H1 (cell line): ENCODE measurements around the gene FHIT. TPM values are rescaled to one million over a fixed set of nuclear protein-coding genes. Genes with fewer than 3 reads are reported as not detected.

Source experiments
- CTCF ChIA-PET: fragments of 300-600 bp; sonication (Branson Sonifier 250); formaldehyde crosslinking; loops from one replicate; lab custom pipeline; 2021; ENCODE audit not compliant: partially characterized antibody; lab: Charles Lee
- POLR2A ChIA-PET: fragments of 300-600 bp; sonication (Branson Sonifier 250); formaldehyde crosslinking; loops from one replicate; lab custom pipeline; 2021; ENCODE audit warnings: inconsistent platforms; ENCODE audit not compliant: partially characterized antibody; lab: Charles Lee
- DNase-seq, 2 experiments: peaks; one replicate each; pipeline versions ENCODE4 v3.0.0 to v3.0.0-alpha.2; 2010 to 2022; ENCODE audit warnings: low spot score in 2 of 2, low read depth in 1 of 2, mixed read lengths in 1 of 2
- FAIRE-seq: peaks from 2 replicates; lab custom pipeline; 2011; peaks lifted over from hg19 to GRCh38; lab: Jason Lieb, UNC
- H2AFZ ChIP-seq: 2 replicates; pipeline ENCODE4 v1.8.1; 2012; ENCODE audit warnings: low read length, inconsistent platforms
- H2AK5ac ChIP-seq: 2 replicates; pipeline ENCODE4 v1.6.1; 2013; ENCODE audit warnings: low read depth, low read length
- H2BK120ac ChIP-seq: replicated peaks from 2 replicates; pipeline ENCODE3; 2013; ENCODE audit warnings: low read depth, low read length, inconsistent platforms
- H2BK12ac ChIP-seq: 2 replicates; pipeline ENCODE4 v1.6.1; 2013; ENCODE audit warnings: low read depth, low read length
- H2BK15ac ChIP-seq: 2 replicates; pipeline ENCODE4 v1.6.1; 2013; ENCODE audit warnings: low read length
- H2BK20ac ChIP-seq: 2 replicates; pipeline ENCODE4 v1.6.1; 2013; ENCODE audit warnings: low read length
- H2BK5ac ChIP-seq: 2 replicates; pipeline ENCODE4 v1.6.1; 2013; ENCODE audit warnings: low read depth, low read length
- H3K14ac ChIP-seq: 2 replicates; pipeline ENCODE4 v1.6.1; 2013; ENCODE audit warnings: inconsistent platforms; ENCODE audit not compliant: insufficient read length
- H3K18ac ChIP-seq: 2 replicates; pipeline ENCODE4 v1.6.1; 2013; ENCODE audit warnings: low read length; ENCODE audit errors: extremely low read depth
- H3K23ac ChIP-seq: 2 replicates; pipeline ENCODE4 v1.6.1; 2013; ENCODE audit warnings: inconsistent platforms; ENCODE audit not compliant: insufficient read length
- H3K23me2 ChIP-seq: 2 replicates; pipeline ENCODE4 v1.6.1; 2013; ENCODE audit warnings: low read depth, low read length
- H3K27ac ChIP-seq: 2 replicates; pipeline ENCODE4 v1.6.1; 2011; ENCODE audit warnings: low read depth, low read length, inconsistent platforms
- H3K27me3 ChIP-seq, 4 experiments: replicated peaks in 1 of 4; 1 replicate in 1 of 4; 2 replicates in 3 of 4; pipeline versions ENCODE4 v1.6.1 to v1.8.1; 2011 to 2013; ENCODE audit warnings: low read length in 3 of 4, mild to moderate bottlenecking in 3 of 4, inconsistent platforms in 2 of 4, mixed read lengths in 2 of 4, moderate library complexity in 1 of 4; ENCODE audit not compliant: control insufficient read depth in 3 of 4, insufficient read depth in 3 of 4; ENCODE audit errors: extremely low read depth in 1 of 4
- H3K36me3 ChIP-seq, 4 experiments: 2 replicates each; pipeline versions ENCODE4 v1.6.1 to v1.8.1; 2011 to 2013; ENCODE audit warnings: mild to moderate bottlenecking in 4 of 4, low read length in 3 of 4, moderate library complexity in 2 of 4, control low read depth in 1 of 4, inconsistent platforms in 1 of 4; ENCODE audit not compliant: insufficient read depth in 4 of 4, control insufficient read depth in 2 of 4
- H3K4ac ChIP-seq: replicated peaks from 2 replicates; pipeline ENCODE3; 2013; ENCODE audit warnings: low read length, low read depth, mixed read lengths, inconsistent platforms; ENCODE audit not compliant: insufficient read length
- H3K4me1 ChIP-seq, 4 experiments: replicated peaks in 1 of 4; 1 replicate in 1 of 4; 2 replicates in 3 of 4; pipeline versions ENCODE4 v1.6.1 to v1.8.1; 2011 to 2013; ENCODE audit warnings: low read length in 3 of 4, inconsistent platforms in 2 of 4, mixed read lengths in 1 of 4; ENCODE audit not compliant: insufficient read depth in 4 of 4, control insufficient read depth in 3 of 4
- H3K4me2 ChIP-seq, 2 experiments: 2 replicates each; pipeline versions ENCODE4 v1.6.1 to v1.8.1; 2011 to 2013; ENCODE audit warnings: low read depth in 2 of 2, low read length in 2 of 2, control low read depth in 1 of 2, inconsistent platforms in 1 of 2, mild to moderate bottlenecking in 1 of 2; ENCODE audit not compliant: insufficient read depth in 1 of 2
- H3K4me3 ChIP-seq, 4 experiments: fragments of 200-600, 300-600 bp in 1 of 4; sonication (generic), shearing (Covaris generic), sonication (Bioruptor Twin) in 1 of 4; 2 replicates each; pipeline versions ENCODE4 v1.5.1 to v1.8.1; 2011 to 2016; ENCODE audit warnings: low read length in 4 of 4, low read depth in 3 of 4, control low read depth in 2 of 4, inconsistent platforms in 2 of 4, mild to moderate bottlenecking in 2 of 4, mixed read lengths in 1 of 4, moderate library complexity in 1 of 4; ENCODE audit not compliant: insufficient read depth in 2 of 4; ENCODE audit errors: extremely low read depth in 1 of 4
- H3K56ac ChIP-seq: replicated peaks from 2 replicates; pipeline ENCODE3; 2013; ENCODE audit warnings: low read depth, mild to moderate bottlenecking, mixed read lengths, low read length, inconsistent platforms; ENCODE audit not compliant: insufficient read length
- H3K79me1 ChIP-seq: 2 replicates; pipeline ENCODE4 v1.6.1; 2013; ENCODE audit warnings: low read depth, low read length, control low read depth
- H3K79me2 ChIP-seq, 2 experiments: 2 replicates each; pipeline versions ENCODE4 v1.6.1 to v1.8.1; 2012 to 2013; ENCODE audit warnings: low read length in 2 of 2, mild to moderate bottlenecking in 2 of 2, inconsistent platforms in 1 of 2; ENCODE audit not compliant: insufficient read depth in 2 of 2, control insufficient read depth in 1 of 2
- H3K9ac ChIP-seq, 4 experiments: replicated peaks in 1 of 4; 1 replicate in 1 of 4; 2 replicates in 3 of 4; pipeline versions ENCODE4 v1.6.1 to v1.8.1; 2011 to 2013; ENCODE audit warnings: low read depth in 3 of 4, low read length in 3 of 4, control low read depth in 2 of 4, mild to moderate bottlenecking in 2 of 4, moderate library complexity in 2 of 4, inconsistent platforms in 1 of 4; ENCODE audit errors: extremely low read depth in 1 of 4
- H3K9me3 ChIP-seq, 2 experiments: 2 replicates each; pipeline versions ENCODE4 v1.6.1 to v1.8.1; 2012 to 2013; ENCODE audit warnings: mild to moderate bottlenecking in 2 of 2, moderate library complexity in 2 of 2, control low read depth in 1 of 2, inconsistent platforms in 1 of 2, low read depth in 1 of 2, low read length in 1 of 2, mixed read lengths in 1 of 2; ENCODE audit not compliant: insufficient read depth in 2 of 2
- H4K20me1 ChIP-seq, 2 experiments: replicated peaks in 1 of 2; 2 replicates each; pipeline versions ENCODE3 to v1.8.1; 2011 to 2013; ENCODE audit warnings: inconsistent platforms in 2 of 2, low read length in 2 of 2, mild to moderate bottlenecking in 1 of 2; ENCODE audit not compliant: insufficient read depth in 2 of 2, control insufficient read depth in 1 of 2
- H4K5ac ChIP-seq: 2 replicates; pipeline ENCODE4 v1.6.1; 2013; ENCODE audit warnings: low read length, low read depth, mixed read lengths, inconsistent platforms; ENCODE audit not compliant: insufficient read length
- H4K8ac ChIP-seq: 2 replicates; pipeline ENCODE4 v1.8.0; 2013; ENCODE audit warnings: mild to moderate bottlenecking, moderate library complexity, low read length, inconsistent platforms; ENCODE audit not compliant: insufficient read depth; ENCODE audit errors: extremely low read depth
- H4K91ac ChIP-seq: replicated peaks from 2 replicates; pipeline ENCODE3; 2013; ENCODE audit warnings: low read length, mixed read lengths, inconsistent platforms; ENCODE audit not compliant: insufficient read length
- EGR1 ChIP-seq: IDR thresholded peaks from 2 replicates; pipeline ENCODE4 v1.6.1; 2011; ENCODE audit warnings: low read depth, low read length, borderline replicate concordance
- MAFK ChIP-seq: IDR thresholded peaks from 2 replicates; pipeline ENCODE4 v1.6.1; 2012; ENCODE audit warnings: low read depth, mild to moderate bottlenecking, improper control_type of control experiment, low read length
- WGBS, 2 experiments: shearing (Covaris generic) in 1 of 2; methylation state at CpG; one replicate each; pipeline versions ENCODE4 v1.1.6 to v1.1.7; 2013 to 2015; ENCODE audit warnings: low lambda C conversion rate in 2 of 2, mixed read lengths in 2 of 2, inconsistent platforms in 1 of 2, low coverage in 1 of 2, missing lambda C conversion rate in 1 of 2; ENCODE audit not compliant: insufficient replicate concordance in 2 of 2, insufficient coverage in 1 of 2, insufficient read length in 1 of 2; ENCODE audit errors: extremely low coverage in 1 of 2, missing lambda C conversion rate in 1 of 2; 5-methylcytosine and 5-hydroxymethylcytosine counted together
- polyA plus RNA-seq, 7 experiments: library from polyadenylated mRNA; depleted of rRNA in 3 of 7; stranded (reverse) in 5 of 7; unstranded in 2 of 7; fragments of >200 nt in 5 of 7; fragments of 200-250 nt in 2 of 7; gene quantifications; 1 replicate in 5 of 7; 2 replicates in 1 of 7; 4 replicates in 1 of 7; pipeline versions ENCODE4 v1.2.1 to v1.2.3, GENCODE V29; 2011 to 2013; ENCODE audit warnings: missing spikeins in 2 of 7, mixed read lengths in 2 of 7
- total RNA-seq: library from RNA; stranded (reverse); fragmentation: NEBNext Ultra II Directional; extraction: Animal tissue kit (Norgen Biotek cat#: 25700); gene quantifications from 2 replicates; pipeline ENCODE4 v1.2.1, GENCODE V29; 2021

FHIT gene
- total and polyA plus RNA-seq, 2 of the 8 experiments (the other 6 are each of a cell fraction or from before 2014, with no cell fraction given) = 1.2 to 3.2 TPM

GRCh38 chr3:59771768-59772181 lies 1479.5 kb downstream of the FHIT start:
- Histone ChIP-seq H3K4me3 (no peak overlapping the region), H2BK12ac (no peak overlapping the region), H3K9ac (no peak overlapping the region), H2BK15ac (no peak overlapping the region), H3K4me2 (no peak overlapping the region), H2BK5ac (no peak overlapping the region), H2AFZ (no peak overlapping the region), H3K27ac (no peak overlapping the region), H4K8ac (no peak overlapping the region), H3K23me2 (no peaks in the 10 kb centered on the region), H3K56ac (no peak overlapping the region), H3K79me2 (no peaks in the 10 kb centered on the region), H3K27me3 (no peaks in the 10 kb centered on the region), H4K20me1 (no peaks in the 10 kb centered on the region), H3K18ac (no peak overlapping the region), H3K14ac (no peak overlapping the region), H3K9me3 (no peaks in the 10 kb centered on the region), H4K91ac (no peak overlapping the region), H3K79me1 (no peaks in the 10 kb centered on the region), H3K23ac (no peak overlapping the region), H3K36me3 (no peaks in the 10 kb centered on the region), H3K4ac (no peak overlapping the region), H2BK120ac (no peak overlapping the region), H2AK5ac (no peak overlapping the region), H4K5ac (no peak overlapping the region), H2BK20ac (no peak overlapping the region), H3K4me1 (no peaks in the 10 kb centered on the region)
- TF ChIP-seq MAFK = peak; percentile 62; the same call in 1 of the 2 replicates
- no peak for TF ChIP-seq EGR1
- 82% methylated on average over 3 of the region's 3 CpGs; no CpG with 5 or more reads in 1 of the 2 experiments for WGBS, 2 experiments
- ChIA-PET POLR2A (interaction anchor here (1.5 kb wide), 1 partner anchor 8 kb away, joined by 5 read pairs; no protein-coding TSS in a partner anchor), CTCF (interaction anchor here (0.6 to 1.0 kb wide), 2 partner anchors 256 to 1541 kb away, joined by 3 read pairs; no protein-coding TSS in a partner anchor)
- FAIRE-seq (no peak), DNase-seq (no peak)
